ENCODE measurements around the gene MS4A12. TPM values are rescaled to one million over a fixed set of nuclear protein-coding genes. Genes with fewer than 3 reads are reported as not detected.
"Not testable (repeated sequence)": the region's sequence is repeated elsewhere in the genome, so short reads cannot be mapped to it uniquely, and the experiment has no call there.

Gene MS4A12
- total RNA-seq, 1 donor from 2014 or later = not detected

GRCh38 chr11:60530454-60531100 is 38.0 kb downstream of the MS4A12 start:
- Mint-ChIP-seq H3K27ac (no peak overlapping the region), H3K36me3 (ENCODE audit: low read depth) (no peaks in the 10 kb centered on the region), H3K27me3 (peaks cover 3% of the 10 kb centered on the region), H3K4me1 (no peaks in the 10 kb centered on the region), H3K4me3 (no peak overlapping the region), H3K9me3 (peaks cover 4% of the 10 kb centered on the region)
- intact Hi-C loops (cut with micrococcal nuclease) = no loop called here
- DNase-seq = no peak

GRCh38 chr11:60532383-60532782 is 39.8 kb downstream of the MS4A12 start:
- H3K27me3 Mint-ChIP-seq; H3K9me3 Mint-ChIP-seq; H3K27ac Mint-ChIP-seq; intact Hi-C loops (cut with micrococcal nuclease); H3K36me3 Mint-ChIP-seq (ENCODE audit: low read depth); H3K4me3 Mint-ChIP-seq; DNase-seq; H3K4me1 Mint-ChIP-seq: not testable (repeated sequence)

GRCh38 chr11:60538627-60539026 is 46.0 kb downstream of the MS4A12 start:
- DNase-seq; H3K27ac Mint-ChIP-seq; H3K9me3 Mint-ChIP-seq; H3K4me1 Mint-ChIP-seq; H3K4me3 Mint-ChIP-seq; intact Hi-C loops (cut with micrococcal nuclease); H3K27me3 Mint-ChIP-seq; H3K36me3 Mint-ChIP-seq (ENCODE audit: low read depth): not testable (repeated sequence)

GRCh38 chr11:60544077-60544476 is 51.5 kb downstream of the MS4A12 start:
- Mint-ChIP-seq H3K9me3 (peaks cover 4% of the 10 kb centered on the region), H3K27me3 (peaks cover 4% of the 10 kb centered on the region), H3K27ac (no peak overlapping the region), H3K36me3 (ENCODE audit: low read depth) (no peaks in the 10 kb centered on the region), H3K4me1 (no peaks in the 10 kb centered on the region), H3K4me3 (no peak overlapping the region)
- intact Hi-C loops (cut with micrococcal nuclease) = no loop called here
- DNase-seq = no peak

Other genes with a start within 250 kb of the MS4A12 start
- 0.28 TPM in 1 of 2 replicates, not detected in the other for gene MS4A4E, start 249.6 kb upstream of the MS4A12 start, total RNA-seq
- gene MS4A4A, start 212.1 kb upstream of the MS4A12 start, total RNA-seq = not detected in 2 replicates
- gene MS4A6E, start 165.5 kb upstream of the MS4A12 start, total RNA-seq = not detected in 2 replicates
- not detected in 2 replicates for gene MS4A7, start 114.2 kb upstream of the MS4A12 start, total RNA-seq
- not detected in 2 replicates for gene MS4A14, start 96.3 kb upstream of the MS4A12 start, total RNA-seq
- gene MS4A5, start 63.2 kb upstream of the MS4A12 start, total RNA-seq = not detected in 2 replicates
- gene MS4A1, start 36.9 kb upstream of the MS4A12 start, total RNA-seq = not detected in 2 replicates
- gene MS4A13, start 22.6 kb downstream of the MS4A12 start, total RNA-seq = not detected in 2 replicates
- not detected in 2 replicates for gene MS4A8, start 206.8 kb downstream of the MS4A12 start, total RNA-seq
- not detected in 2 replicates for gene MS4A18, start 231.9 kb downstream of the MS4A12 start, total RNA-seq

Data from activated CD4-positive, alpha-beta T cell treated with anti-CD3 and anti-CD28 coated beads, Interleukin-2, amount 10 ng/mL, durations not matched to agents 24 days and 14 days (primary cell).